Duodenal mucosa (tissue), 2 donors: ENCODE data around the gene TDRD3.

Source experiments
- H3K27ac ChIP-seq: one replicate; pipeline ENCODE4 v1.7.0; 2013; ENCODE audit warnings: low read depth, low read length
- H3K27me3 ChIP-seq, 2 donors: one replicate each; pipeline ENCODE4 v1.7.0; 2013; ENCODE audit warnings: low read length in 2 of 2, control low read depth in 1 of 2; ENCODE audit not compliant: insufficient read depth in 2 of 2, control insufficient read depth in 1 of 2
- H3K36me3 ChIP-seq, 2 donors: one replicate each; pipeline ENCODE4 v1.7.0; 2013; ENCODE audit warnings: low read length in 2 of 2, control low read depth in 1 of 2; ENCODE audit not compliant: insufficient read depth in 2 of 2, control insufficient read depth in 1 of 2
- H3K4me1 ChIP-seq, 2 donors: one replicate each; pipeline ENCODE4 v1.7.0; 2013; ENCODE audit warnings: low read length in 2 of 2, control low read depth in 1 of 2; ENCODE audit not compliant: insufficient read depth in 2 of 2, control insufficient read depth in 1 of 2
- H3K4me3 ChIP-seq, 2 donors: one replicate each; pipeline ENCODE4 v1.7.0; 2013; ENCODE audit warnings: low read length in 2 of 2, low read depth in 1 of 2
- H3K9ac ChIP-seq, 2 donors: one replicate each; pipeline ENCODE4 v1.7.0; 2013; ENCODE audit warnings: low read length in 2 of 2, low read depth in 1 of 2
- H3K9me3 ChIP-seq, 2 donors: one replicate each; pipeline ENCODE4 v1.7.0; 2013; ENCODE audit warnings: low read length in 2 of 2, control low read depth in 1 of 2; ENCODE audit not compliant: control insufficient read depth in 1 of 2

TDRD3 gene

DNA sequence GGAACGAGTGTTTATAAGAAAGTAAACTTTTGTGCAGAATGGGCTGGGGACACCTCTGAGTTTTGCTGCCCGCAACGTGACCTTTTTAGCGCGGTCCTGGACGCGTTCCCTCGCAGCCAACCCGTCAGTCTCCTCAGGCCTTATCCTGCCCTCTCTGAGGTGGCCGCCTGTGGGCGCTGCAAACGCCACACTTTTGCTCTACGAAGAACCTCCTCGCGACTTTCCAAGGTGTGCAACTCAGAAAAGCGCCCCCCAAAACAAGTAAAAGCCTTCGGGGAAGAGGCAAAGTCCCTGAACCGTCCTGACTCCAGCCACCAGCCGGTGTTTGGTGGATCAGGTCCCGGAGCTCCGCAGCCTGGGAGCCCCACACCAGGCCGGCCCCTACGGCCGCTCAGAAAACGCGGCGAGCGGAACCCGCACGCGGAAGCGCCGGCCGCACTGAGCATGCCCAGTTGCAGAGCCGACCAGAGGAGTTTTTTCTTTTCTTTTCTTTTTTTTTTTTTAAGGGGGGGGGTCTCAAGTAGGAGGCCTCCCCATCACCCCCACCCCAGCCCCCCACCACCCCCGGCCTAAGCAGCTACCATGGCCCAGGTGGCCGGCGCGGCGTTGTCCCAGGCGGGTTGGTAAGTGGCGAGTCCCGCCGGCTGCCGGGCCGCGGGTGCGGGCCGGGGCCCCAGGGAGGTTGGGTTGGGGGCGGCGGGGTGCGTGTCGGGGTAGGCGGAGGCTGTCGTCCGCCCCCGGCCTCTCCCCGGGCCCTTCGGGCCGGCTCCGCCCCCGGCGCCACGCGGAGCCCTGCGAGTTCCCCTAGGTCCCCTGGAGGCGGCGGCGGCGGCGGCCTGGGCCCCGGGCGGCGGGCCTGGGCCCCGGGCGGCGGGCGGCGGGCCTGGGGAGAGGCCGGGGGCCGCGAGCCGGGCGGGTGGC, at the start of gene TDRD3:
Gene TDRD3 (plus strand): TSS at position 438 of the 921 bp plus-strand sequence. CDS start 145 bp downstream, at position 583.
- Histone ChIP-seq H3K27ac (peak within 1 kb of the TSS; percentile 94), H3K36me3 (no peaks in the 10 kb centered on the region), H3K4me3 (peak within 1 kb of the TSS; percentile 97 to 99), H3K4me1 (peaks cover 21 to 35% of the 10 kb centered on the region in 2 donors), H3K27me3 (no peaks in the 10 kb centered on the region), H3K9ac (peak within 1 kb of the TSS; percentile 91 to 98), H3K9me3 (no peaks in the 10 kb centered on the region)

DNA sequence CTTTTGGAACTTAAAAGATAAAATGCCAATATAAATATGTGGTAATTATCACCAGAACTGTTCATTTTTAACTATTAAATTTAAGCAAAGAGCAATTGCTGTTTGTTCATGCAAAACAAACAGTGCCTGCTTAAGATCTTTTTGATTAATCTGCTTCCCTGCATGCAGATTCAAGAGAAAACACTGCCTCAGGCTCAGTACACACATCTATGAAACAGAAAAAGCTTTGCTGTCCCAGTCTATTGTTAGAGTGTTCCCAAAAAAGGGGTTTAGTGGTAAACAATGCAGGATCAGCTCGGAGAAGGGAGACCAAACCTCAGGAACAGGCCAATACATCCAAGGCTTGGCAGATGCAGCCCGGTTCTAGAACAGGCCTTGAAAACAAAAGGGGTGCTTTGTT, 49.3 kb upstream of the TDRD3 start:
- Histone ChIP-seq H3K27ac (no peak overlapping the region), H3K27me3 (no peaks in the 10 kb centered on the region), H3K4me3 (no peak overlapping the region), H3K9me3 (peaks cover 0 to 2% of the 10 kb centered on the region in 2 donors), H3K4me1 (no peaks in the 10 kb centered on the region), H3K36me3 (no peaks in the 10 kb centered on the region), H3K9ac (no peak overlapping the region)

DNA sequence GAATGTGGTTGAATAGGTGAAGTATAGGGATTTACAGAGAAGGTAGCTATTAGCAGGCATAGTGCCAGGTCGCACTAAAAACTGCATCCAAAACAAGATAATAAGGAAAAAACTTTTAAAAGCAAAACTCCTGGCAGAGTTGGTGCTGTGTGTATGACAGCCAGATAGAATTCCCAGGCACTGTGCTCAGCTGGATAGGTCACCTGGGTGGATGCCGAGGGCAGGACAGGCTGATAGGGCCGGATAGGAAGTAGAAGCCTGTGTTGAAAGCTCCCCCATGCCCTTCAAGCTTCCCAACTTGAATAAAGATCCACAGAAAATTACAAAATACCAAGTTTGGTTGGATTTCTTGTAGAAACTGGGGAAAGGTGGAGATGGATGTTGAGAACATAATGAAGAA, 48.9 kb upstream of the TDRD3 start:
- no peaks in the 10 kb centered on the region for H3K27me3 ChIP-seq
- peaks cover 0 to 3% of the 10 kb centered on the region in 2 donors for H3K9me3 ChIP-seq
- H3K9ac ChIP-seq: no peak overlapping the region
- no peaks in the 10 kb centered on the region for H3K36me3 ChIP-seq
- no peak overlapping the region for H3K4me3 ChIP-seq
- H3K4me1 ChIP-seq: no peaks in the 10 kb centered on the region
- H3K27ac ChIP-seq: no peak overlapping the region

DNA sequence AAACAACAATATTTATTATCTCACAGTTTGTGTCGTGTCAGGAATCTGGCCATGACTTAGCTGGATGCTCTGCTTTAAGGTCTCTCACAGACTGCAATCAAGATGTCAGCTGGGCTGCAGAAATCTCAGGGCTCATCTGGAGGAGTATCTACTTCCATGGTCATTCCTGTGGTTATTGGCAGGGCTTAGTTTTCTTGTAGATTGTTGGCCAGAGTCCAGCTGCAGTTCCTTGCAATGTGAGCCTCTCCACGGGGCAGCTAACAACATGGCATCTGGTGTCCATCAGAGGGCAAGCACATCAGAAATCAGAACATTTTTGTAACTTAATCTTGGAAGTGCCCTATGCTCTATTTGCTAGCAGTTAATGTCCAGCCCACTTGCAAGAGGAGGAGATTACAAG, 45.7 kb upstream of the TDRD3 start:
- Histone ChIP-seq H3K27me3 (no peaks in the 10 kb centered on the region), H3K9me3 (peaks cover 0 to 3% of the 10 kb centered on the region in 2 donors), H3K36me3 (no peaks in the 10 kb centered on the region), H3K4me3 (no peak overlapping the region), H3K27ac (no peak overlapping the region), H3K4me1 (no peaks in the 10 kb centered on the region), H3K9ac (no peak overlapping the region)

DNA sequence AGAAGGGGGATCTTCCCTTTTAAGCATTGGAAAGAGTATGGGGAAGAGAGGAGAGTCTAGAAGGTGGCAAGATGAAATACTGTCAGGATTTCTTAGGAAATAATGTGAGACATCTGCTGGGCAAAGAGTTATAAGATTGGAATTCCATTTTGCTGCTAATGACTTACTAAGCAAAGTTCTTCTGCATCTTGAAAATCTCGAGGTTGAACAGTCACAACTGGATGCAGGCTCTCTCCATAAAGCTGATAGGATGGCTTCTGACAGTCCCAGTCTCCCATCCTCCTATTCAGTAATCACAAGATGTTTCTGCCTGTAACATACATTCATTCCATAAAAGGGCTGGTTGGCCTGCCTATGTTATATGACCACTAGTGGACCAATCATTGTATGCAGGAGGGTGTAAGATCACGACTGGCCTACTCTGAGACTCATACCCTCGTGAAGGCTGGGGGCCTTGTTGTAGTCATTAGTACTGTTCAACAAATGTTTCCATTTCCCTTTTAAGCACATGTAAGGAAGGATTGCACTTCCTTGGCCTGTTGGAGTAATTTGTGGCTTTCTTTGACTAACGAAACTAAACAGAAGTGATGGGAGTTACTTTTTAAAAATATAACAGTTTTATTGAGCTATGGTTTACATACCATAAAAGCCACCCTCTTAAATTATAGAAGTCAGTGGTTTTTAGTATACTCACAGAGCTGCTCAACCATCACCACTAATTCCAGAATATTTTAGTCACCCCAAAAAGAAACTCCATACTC, 45.0 kb upstream of the TDRD3 start:
- Histone ChIP-seq H3K9me3 (peaks cover 0 to 3% of the 10 kb centered on the region in 2 donors), H3K27ac (no peak overlapping the region), H3K9ac (no peak overlapping the region), H3K4me3 (no peak overlapping the region), H3K27me3 (no peaks in the 10 kb centered on the region), H3K4me1 (no peaks in the 10 kb centered on the region), H3K36me3 (no peaks in the 10 kb centered on the region)

DNA sequence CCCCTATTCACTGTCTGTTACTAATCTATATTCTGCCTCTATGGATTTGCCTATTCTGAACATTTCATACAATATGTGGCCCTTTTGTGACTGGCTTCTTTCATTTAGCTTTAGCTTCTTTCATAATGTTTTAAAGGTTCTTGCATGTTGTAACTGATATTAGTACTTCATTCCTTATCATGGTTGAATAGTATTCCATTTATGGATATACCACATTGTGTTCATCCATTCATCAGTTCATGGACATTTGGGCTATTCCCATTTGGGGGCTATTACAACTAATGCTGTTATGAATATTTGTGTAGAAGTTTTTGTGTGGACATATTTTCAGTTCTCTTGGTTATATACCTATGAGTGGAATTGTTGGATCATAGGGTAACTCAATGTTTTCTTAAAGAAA, 44.4 kb upstream of the TDRD3 start:
- H3K27ac ChIP-seq: no peak overlapping the region
- H3K9ac ChIP-seq: no peak overlapping the region
- H3K4me3 ChIP-seq: no peak overlapping the region
- H3K9me3 ChIP-seq: peaks cover 0 to 3% of the 10 kb centered on the region in 2 donors
- no peaks in the 10 kb centered on the region for H3K36me3 ChIP-seq
- H3K27me3 ChIP-seq: no peaks in the 10 kb centered on the region
- no peaks in the 10 kb centered on the region for H3K4me1 ChIP-seq

DNA sequence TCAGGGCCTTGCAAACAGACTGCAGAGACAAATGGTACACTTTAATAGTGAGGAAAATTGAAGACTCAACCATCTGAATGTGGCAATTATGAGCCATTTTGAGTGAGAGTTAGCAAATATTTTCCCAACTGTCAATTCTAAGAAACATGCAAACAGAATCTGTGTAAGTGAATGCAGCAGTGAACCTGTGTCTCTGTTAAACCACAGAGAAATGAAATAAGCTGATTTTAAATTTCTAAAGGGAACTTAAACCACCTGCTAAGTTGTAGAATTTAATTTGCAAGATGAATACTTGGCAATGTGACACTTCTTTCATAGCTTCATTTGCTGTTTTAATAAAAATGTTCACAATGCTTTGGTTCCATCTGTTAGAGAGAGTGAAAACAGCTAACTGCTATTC, 42.0 kb upstream of the TDRD3 start:
- peaks cover 0 to 3% of the 10 kb centered on the region in 2 donors for H3K9me3 ChIP-seq
- H3K4me1 ChIP-seq: no peaks in the 10 kb centered on the region
- H3K36me3 ChIP-seq: no peaks in the 10 kb centered on the region
- H3K4me3 ChIP-seq: no peak overlapping the region
- no peak overlapping the region for H3K9ac ChIP-seq
- no peaks in the 10 kb centered on the region for H3K27me3 ChIP-seq
- H3K27ac ChIP-seq: no peak overlapping the region

DNA sequence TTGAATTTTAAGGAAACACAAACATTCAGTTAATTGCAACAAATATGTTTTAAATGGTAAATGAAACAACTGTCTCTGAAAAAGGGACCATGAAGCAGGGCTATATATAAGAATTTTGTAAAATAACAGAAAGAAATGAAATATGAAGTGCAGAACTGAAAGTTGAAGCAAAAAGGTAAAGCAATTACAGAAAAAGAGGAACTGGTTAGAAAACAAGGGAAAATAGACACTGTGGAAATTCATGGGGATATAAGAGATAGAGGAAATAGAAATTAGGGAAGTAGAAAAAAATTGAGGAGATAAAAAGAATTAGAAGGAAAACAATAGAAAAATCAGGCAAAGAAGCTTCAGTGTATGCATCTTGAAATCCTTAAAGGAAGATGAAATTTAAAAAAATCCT, 40.0 kb upstream of the TDRD3 start:
- Histone ChIP-seq H3K4me3 (no peak overlapping the region), H3K9me3 (peaks cover 0 to 3% of the 10 kb centered on the region in 2 donors), H3K27me3 (no peaks in the 10 kb centered on the region), H3K36me3 (no peaks in the 10 kb centered on the region), H3K27ac (no peak overlapping the region), H3K9ac (no peak overlapping the region), H3K4me1 (no peaks in the 10 kb centered on the region)

DNA sequence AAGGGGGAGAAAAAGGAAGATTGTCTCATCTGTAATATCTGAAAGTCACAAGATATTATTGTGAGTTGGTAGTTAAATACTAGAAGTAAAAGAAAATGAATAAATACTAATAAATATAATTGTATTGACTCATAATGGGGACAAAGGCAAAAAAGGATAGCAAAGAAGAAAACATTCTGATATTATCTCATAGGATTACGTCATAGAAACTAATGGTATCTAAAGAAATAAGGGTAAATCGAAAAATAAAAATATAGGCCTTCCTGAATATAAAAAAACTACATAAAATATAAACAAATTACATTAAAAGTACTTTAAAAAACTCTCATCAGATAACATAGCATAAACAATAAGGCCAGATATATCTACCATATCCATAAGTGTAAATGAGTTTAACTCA, 38.6 kb upstream of the TDRD3 start:
- H3K9me3 ChIP-seq: no peaks in the 10 kb centered on the region
- no peaks in the 10 kb centered on the region for H3K27me3 ChIP-seq
- no peak overlapping the region for H3K4me3 ChIP-seq
- no peaks in the 10 kb centered on the region for H3K4me1 ChIP-seq
- no peaks in the 10 kb centered on the region for H3K36me3 ChIP-seq
- H3K27ac ChIP-seq: no peak overlapping the region
- H3K9ac ChIP-seq: no peak overlapping the region

DNA sequence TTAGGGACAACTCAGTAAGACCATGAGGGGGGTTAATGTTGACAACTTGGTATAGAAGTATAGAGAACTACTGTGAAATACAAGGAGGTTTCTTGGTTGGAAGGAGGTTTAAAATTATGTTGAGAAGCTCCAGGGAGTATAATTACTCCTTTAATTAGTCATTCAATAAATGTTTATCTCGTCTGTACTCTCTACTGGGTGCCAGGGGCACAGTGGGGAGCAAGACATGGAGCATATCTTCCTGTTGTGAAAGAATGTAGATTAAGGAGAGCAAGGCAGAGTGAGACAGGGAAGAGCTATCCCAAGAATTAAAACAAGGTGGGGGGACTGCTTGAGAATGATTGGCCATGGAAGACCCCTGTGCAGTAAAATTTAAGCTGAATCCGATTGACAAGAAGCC, 33.7 kb upstream of the TDRD3 start:
- Histone ChIP-seq H3K36me3 (no peaks in the 10 kb centered on the region), H3K9ac (no peak overlapping the region), H3K27ac (no peak overlapping the region), H3K4me3 (no peak overlapping the region), H3K9me3 (no peaks in the 10 kb centered on the region), H3K27me3 (peaks cover 0 to 4% of the 10 kb centered on the region in 2 donors), H3K4me1 (no peaks in the 10 kb centered on the region)
